ENCODE results near the gene ART4. TPM values are rescaled to one million over a fixed set of nuclear protein-coding genes. Genes with fewer than 3 reads are reported as not detected.

ART4 gene
- total RNA-seq, 1 donor from 2014 or later = 0.37 TPM

- no peak for TF ChIP-seq CTCF (IDR thresholded peaks at IDR 0.05)
- Mint-ChIP-seq H3K27me3 (ENCODE audit: low read depth) (no peaks in the 10 kb centered on the region), H3K27ac (ENCODE audit: unreplicated experiment) (no peak overlapping the region), H3K9me3 (ENCODE audit: low read depth) (no peaks in the 10 kb centered on the region), H3K36me3 (ENCODE audit: low read depth) (peaks cover 25% of the 10 kb centered on the region), H3K4me1 (ENCODE audit: low read depth) (peaks cover 12% of the 10 kb centered on the region), H3K4me3 (ENCODE audit: unreplicated experiment) (no peak overlapping the region)
- no peak for DNase-seq (ENCODE audit: low spot score)
Observed at GRCh38 chr12:14784471-14784870, 58.9 kb downstream of the ART4 start.

DNA sequence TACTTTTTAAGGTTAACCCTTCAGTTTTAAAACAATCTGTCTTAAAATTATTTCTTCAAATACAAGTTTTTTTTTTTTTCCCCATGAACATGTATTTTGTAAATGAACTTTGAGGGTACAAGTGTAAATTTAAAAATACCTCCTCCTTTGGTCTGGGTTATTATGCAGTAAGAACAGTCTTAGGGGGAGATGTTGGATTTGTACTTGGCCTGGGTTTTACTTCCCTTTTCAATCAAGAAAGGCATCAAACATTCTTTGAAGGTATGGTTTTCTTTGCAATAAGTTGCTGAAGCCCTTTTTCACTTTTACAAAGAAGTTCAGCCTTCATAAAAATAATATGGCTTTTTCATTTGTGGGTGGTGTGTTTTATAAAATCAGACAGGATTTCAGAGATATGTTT, 60.6 kb downstream of the ART4 start:
- H3K4me3 Mint-ChIP-seq (ENCODE audit: unreplicated experiment) = no peak overlapping the region
- H3K27me3 Mint-ChIP-seq (ENCODE audit: low read depth) = no peaks in the 10 kb centered on the region
- TF ChIP-seq CTCF (IDR thresholded peaks at IDR 0.05) = no peak
- H3K27ac Mint-ChIP-seq (ENCODE audit: unreplicated experiment) = no peak overlapping the region
- no peaks in the 10 kb centered on the region for H3K9me3 Mint-ChIP-seq (ENCODE audit: low read depth)
- peaks cover 12% of the 10 kb centered on the region for H3K4me1 Mint-ChIP-seq (ENCODE audit: low read depth)
- peaks cover 13% of the 10 kb centered on the region for H3K36me3 Mint-ChIP-seq (ENCODE audit: low read depth)
- no peak for DNase-seq (ENCODE audit: low spot score)

GRCh38 chr12:14781563-14781962, 61.8 kb downstream of the ART4 start:
- Mint-ChIP-seq H3K4me3 (ENCODE audit: unreplicated experiment) (no peak overlapping the region), H3K27ac (ENCODE audit: unreplicated experiment) (no peak overlapping the region), H3K4me1 (ENCODE audit: low read depth) (peaks cover 23% of the 10 kb centered on the region), H3K9me3 (ENCODE audit: low read depth) (no peaks in the 10 kb centered on the region), H3K27me3 (ENCODE audit: low read depth) (no peaks in the 10 kb centered on the region), H3K36me3 (ENCODE audit: low read depth) (peaks cover 4% of the 10 kb centered on the region)
- TF ChIP-seq CTCF (IDR thresholded peaks at IDR 0.05) = no peak
- DNase-seq (ENCODE audit: low spot score) = no peak

DNA sequence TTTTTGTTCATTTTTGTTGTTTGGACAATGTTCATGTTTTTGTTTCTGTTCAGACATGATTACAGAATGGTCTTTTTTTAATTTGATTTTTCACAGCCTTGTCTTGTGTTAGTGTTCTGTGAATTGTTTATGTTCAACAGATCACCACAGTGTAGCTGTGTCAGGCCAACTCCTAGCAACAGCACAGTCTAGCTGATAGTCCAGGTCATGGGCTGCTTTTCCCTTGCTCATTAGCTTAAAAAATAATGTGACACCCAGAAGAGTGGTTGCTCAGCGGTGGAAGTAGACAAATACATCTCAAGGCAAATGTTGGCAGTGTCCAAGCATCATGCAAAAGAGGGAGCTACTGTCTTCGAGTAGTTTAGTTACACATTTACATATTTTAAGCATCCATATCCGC, 62.5 kb downstream of the ART4 start:
- Mint-ChIP-seq H3K4me1 (ENCODE audit: low read depth) (peaks cover 30% of the 10 kb centered on the region), H3K9me3 (ENCODE audit: low read depth) (no peaks in the 10 kb centered on the region), H3K36me3 (ENCODE audit: low read depth) (peaks cover 3% of the 10 kb centered on the region), H3K27ac (ENCODE audit: unreplicated experiment) (no peak overlapping the region), H3K27me3 (ENCODE audit: low read depth) (no peaks in the 10 kb centered on the region), H3K4me3 (ENCODE audit: unreplicated experiment) (no peak overlapping the region)
- no peak for DNase-seq (ENCODE audit: low spot score)
- no peak for TF ChIP-seq CTCF (IDR thresholded peaks at IDR 0.05)

DNA sequence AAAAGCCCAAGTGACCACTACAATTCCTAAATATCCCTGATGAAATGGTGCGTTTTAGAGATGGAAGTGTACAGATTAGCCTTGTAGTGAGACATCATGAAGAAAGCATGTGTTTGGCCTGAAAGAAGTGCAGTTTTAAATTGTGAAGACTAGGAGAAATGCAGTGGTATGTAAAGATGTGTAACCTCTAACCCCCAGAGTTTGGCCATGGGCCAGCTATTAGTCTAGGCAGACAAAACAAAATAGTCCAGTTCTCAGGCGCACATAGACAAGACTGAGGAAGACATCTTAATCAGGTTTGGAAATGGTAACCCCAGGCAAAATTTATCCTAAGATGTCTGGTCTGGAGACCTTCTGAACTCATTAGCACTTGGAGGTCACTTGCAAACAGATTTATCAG, 63.5 kb downstream of the ART4 start:
- no peak for DNase-seq (ENCODE audit: low spot score)
- Mint-ChIP-seq H3K4me3 (ENCODE audit: unreplicated experiment) (no peak overlapping the region), H3K9me3 (ENCODE audit: low read depth) (no peaks in the 10 kb centered on the region), H3K4me1 (ENCODE audit: low read depth) (peaks cover 37% of the 10 kb centered on the region), H3K36me3 (ENCODE audit: low read depth) (peaks cover under 1% of the 10 kb centered on the region), H3K27me3 (ENCODE audit: low read depth) (no peaks in the 10 kb centered on the region), H3K27ac (ENCODE audit: unreplicated experiment) (no peak overlapping the region)
- no peak for TF ChIP-seq CTCF (IDR thresholded peaks at IDR 0.05)

Data from chondrocyte (in vitro differentiated cells).